ENCODE results near the gene SND1.
A peak's percentile ranks its signal among the peaks of the same experiment; 100 is the strongest.

Gene SND1

GRCh38 chr7:127924874-127925273 lies 272.9 kb downstream of the SND1 start:
- ATAC-seq = no peak
- TF ChIP-seq, protein P1, sequence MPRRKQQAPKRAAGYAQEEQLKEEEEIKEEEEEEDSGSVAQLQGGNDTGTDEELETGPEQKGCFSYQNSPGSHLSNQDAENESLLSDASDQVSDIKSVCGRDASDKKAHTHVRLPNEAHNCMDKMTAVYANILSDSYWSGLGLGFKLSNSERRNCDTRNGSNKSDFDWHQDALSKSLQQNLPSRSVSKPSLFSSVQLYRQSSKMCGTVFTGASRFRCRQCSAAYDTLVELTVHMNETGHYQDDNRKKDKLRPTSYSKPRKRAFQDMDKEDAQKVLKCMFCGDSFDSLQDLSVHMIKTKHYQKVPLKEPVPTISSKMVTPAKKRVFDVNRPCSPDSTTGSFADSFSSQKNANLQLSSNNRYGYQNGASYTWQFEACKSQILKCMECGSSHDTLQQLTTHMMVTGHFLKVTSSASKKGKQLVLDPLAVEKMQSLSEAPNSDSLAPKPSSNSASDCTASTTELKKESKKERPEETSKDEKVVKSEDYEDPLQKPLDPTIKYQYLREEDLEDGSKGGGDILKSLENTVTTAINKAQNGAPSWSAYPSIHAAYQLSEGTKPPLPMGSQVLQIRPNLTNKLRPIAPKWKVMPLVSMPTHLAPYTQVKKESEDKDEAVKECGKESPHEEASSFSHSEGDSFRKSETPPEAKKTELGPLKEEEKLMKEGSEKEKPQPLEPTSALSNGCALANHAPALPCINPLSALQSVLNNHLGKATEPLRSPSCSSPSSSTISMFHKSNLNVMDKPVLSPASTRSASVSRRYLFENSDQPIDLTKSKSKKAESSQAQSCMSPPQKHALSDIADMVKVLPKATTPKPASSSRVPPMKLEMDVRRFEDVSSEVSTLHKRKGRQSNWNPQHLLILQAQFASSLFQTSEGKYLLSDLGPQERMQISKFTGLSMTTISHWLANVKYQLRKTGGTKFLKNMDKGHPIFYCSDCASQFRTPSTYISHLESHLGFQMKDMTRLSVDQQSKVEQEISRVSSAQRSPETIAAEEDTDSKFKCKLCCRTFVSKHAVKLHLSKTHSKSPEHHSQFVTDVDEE (CRISPR knock-in tag; IDR thresholded peaks at IDR 0.05) = no peak
- TF ChIP-seq TOX (CRISPR knock-in tag; IDR thresholded peaks at IDR 0.05; ENCODE audit: borderline replicate concordance) = no peak
- no peak for TF ChIP-seq RARB (CRISPR knock-in tag; IDR thresholded peaks at IDR 0.05)

DNA sequence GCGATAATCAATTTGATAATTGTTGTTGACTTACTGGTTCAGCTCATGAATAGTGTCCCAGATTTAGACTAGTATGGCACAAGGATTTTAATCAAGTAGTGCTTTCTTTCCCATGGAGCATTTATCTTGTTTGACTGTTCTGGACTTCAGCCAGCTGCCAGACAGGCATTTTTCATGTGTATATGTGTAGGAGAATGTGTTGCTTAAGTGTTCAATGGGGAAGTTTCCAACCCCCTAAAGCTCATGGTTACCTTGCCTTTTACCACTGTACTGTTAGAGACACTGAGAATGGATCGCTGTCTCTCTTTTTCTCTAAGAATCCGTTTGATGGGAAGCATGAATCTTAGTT lies 275.3 kb downstream of the SND1 start:
- ATAC-seq = peak; percentile 76
- no peak for TF ChIP-seq CREB5 (CRISPR knock-in tag; IDR thresholded peaks at IDR 0.05; ENCODE audit: low read depth)
- no peak for TF ChIP-seq ZNF8 (CRISPR knock-in tag; IDR thresholded peaks at IDR 0.05)
- no peak for TF ChIP-seq OSR1 (CRISPR knock-in tag; IDR thresholded peaks at IDR 0.05)
- TF ChIP-seq POU6F1 (CRISPR knock-in tag; IDR thresholded peaks at IDR 0.05; ENCODE audit: borderline replicate concordance, low read depth) = no peak
- TF ChIP-seq PPARA (CRISPR knock-in tag; IDR thresholded peaks at IDR 0.05; ENCODE audit: borderline replicate concordance) = no peak
- TF ChIP-seq CSRNP3 (CRISPR knock-in tag; IDR thresholded peaks at IDR 0.05) = no peak
- TF ChIP-seq PATZ1 (CRISPR knock-in tag; IDR thresholded peaks at IDR 0.05; ENCODE audit: borderline replicate concordance) = no peak
- peak; percentile 63; the same call in 1 of the 2 replicates for TF ChIP-seq ISL1 (CRISPR knock-in tag; IDR thresholded peaks at IDR 0.05)
- no peak for TF ChIP-seq ZFP3 (CRISPR knock-in tag; IDR thresholded peaks at IDR 0.05)
- no peak for TF ChIP-seq SNAI2 (CRISPR knock-in tag; IDR thresholded peaks at IDR 0.05)
- no peak for TF ChIP-seq ZNF565 (CRISPR knock-in tag; conservative IDR thresholded peaks at IDR 0.05; ENCODE audit: low read depth)
- TF ChIP-seq ZC3H10 (CRISPR knock-in tag; IDR thresholded peaks at IDR 0.05) = 0 out of 2 replicates have a peak, but pooled peaks have one; percentile 13
- no peak for TF ChIP-seq GLIS3 (CRISPR knock-in tag; IDR thresholded peaks at IDR 0.05)
- no peak for TF ChIP-seq TOX (CRISPR knock-in tag; IDR thresholded peaks at IDR 0.05; ENCODE audit: borderline replicate concordance)
- TF ChIP-seq RARB (CRISPR knock-in tag; IDR thresholded peaks at IDR 0.05) = no peak
- TF ChIP-seq BACH2 (CRISPR knock-in tag; IDR thresholded peaks at IDR 0.05; ENCODE audit: borderline replicate concordance) = no peak
- no peak for TF ChIP-seq ESRRG (CRISPR knock-in tag; IDR thresholded peaks at IDR 0.05)

DNA sequence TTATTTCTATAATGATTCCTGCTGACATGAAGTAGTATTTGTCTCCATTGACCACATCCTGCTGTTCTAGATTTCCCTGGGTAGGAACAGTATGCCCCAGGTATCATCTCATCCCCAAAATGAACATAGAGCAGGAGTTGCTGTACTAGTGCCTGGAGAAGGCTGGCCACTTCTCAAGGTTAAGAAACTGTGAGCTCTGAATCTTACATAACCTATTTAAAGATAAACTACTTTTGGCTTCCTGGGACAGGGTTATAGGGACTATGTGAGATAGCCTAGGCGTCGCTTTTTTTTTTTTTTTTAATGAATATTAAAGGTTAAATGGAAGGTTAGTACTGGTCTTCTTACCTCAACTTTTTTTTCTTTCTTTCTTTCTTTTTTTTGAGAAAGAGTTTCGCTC lies 276.2 kb downstream of the SND1 start:
- no peak for TF ChIP-seq GLIS3 (CRISPR knock-in tag; IDR thresholded peaks at IDR 0.05)
- no peak for TF ChIP-seq TCF4 (CRISPR knock-in tag; IDR thresholded peaks at IDR 0.05; ENCODE audit: borderline replicate concordance)
- TF ChIP-seq CSRNP3 (CRISPR knock-in tag; IDR thresholded peaks at IDR 0.05) = no peak
- TF ChIP-seq ZFP3 (CRISPR knock-in tag; IDR thresholded peaks at IDR 0.05) = no peak
- no peak for TF ChIP-seq BACH2 (CRISPR knock-in tag; IDR thresholded peaks at IDR 0.05; ENCODE audit: borderline replicate concordance)
- no peak for TF ChIP-seq PPARA (CRISPR knock-in tag; IDR thresholded peaks at IDR 0.05; ENCODE audit: borderline replicate concordance)
- no peak for TF ChIP-seq OSR1 (CRISPR knock-in tag; IDR thresholded peaks at IDR 0.05)
- TF ChIP-seq ZNF565 (CRISPR knock-in tag; conservative IDR thresholded peaks at IDR 0.05; ENCODE audit: low read depth) = no peak
- TF ChIP-seq ARNTL (CRISPR knock-in tag; IDR thresholded peaks at IDR 0.05; ENCODE audit: borderline replicate concordance, low read depth) = no peak
- TF ChIP-seq POU6F1 (CRISPR knock-in tag; IDR thresholded peaks at IDR 0.05; ENCODE audit: borderline replicate concordance, low read depth) = no peak
- TF ChIP-seq ZC3H10 (CRISPR knock-in tag; IDR thresholded peaks at IDR 0.05) = no peak
- no peak for TF ChIP-seq CSDC2 (CRISPR knock-in tag; IDR thresholded peaks at IDR 0.05)
- TF ChIP-seq ZFP30 (CRISPR knock-in tag; IDR thresholded peaks at IDR 0.05) = no peak
- TF ChIP-seq ZNF70 (CRISPR knock-in tag; IDR thresholded peaks at IDR 0.05) = no peak
- no peak for TF ChIP-seq ISL1 (CRISPR knock-in tag; IDR thresholded peaks at IDR 0.05)

More for the DNA sequence above, 276.2 kb downstream of the SND1 start:
- ATAC-seq = no peak
